IMR-90 (cell line): ENCODE results near the gene AMELX. TPM values are rescaled to one million over a fixed set of nuclear protein-coding genes. Genes with fewer than 3 reads are reported as not detected.

Experiments used
- ATAC-seq: fragments of 200-7000 bp; cut with Tn5 transposase; 2 replicates; pipeline ENCODE4 v1.9.1; 2020; ENCODE audit warnings: low read depth, mild to moderate bottlenecking, moderate library complexity
- BruUV-seq: library from RNA; stranded (reverse); fragments of 400-500 nt; replicated peaks from 2 replicates; lab custom pipeline; 2021; lab: Mats Ljungman, UMichigan
- CTCF ChIA-PET: fragments of 300-600 bp; formaldehyde crosslinking; extraction: SDS; loops from one replicate; lab custom pipeline; 2021; ENCODE audit warnings: antibody characterized with exemption; lab: Yijun Ruan, JAX
- POLR2A ChIA-PET: fragments of 300-600 bp; sonication (Branson Sonifier 250); formaldehyde crosslinking; loops from one replicate; lab custom pipeline; 2022; ENCODE audit warnings: antibody characterized with exemption; ENCODE audit not compliant: unreplicated experiment; lab: Charles Lee
- DNase-seq: peaks from one replicate; pipeline ENCODE4 v3.0.0; 2013
- H2AFZ ChIP-seq: replicated peaks from 2 replicates; pipeline ENCODE3; 2013; ENCODE audit warnings: low read length, mild to moderate bottlenecking; ENCODE audit not compliant: poor library complexity
- H2AK5ac ChIP-seq: 2 replicates; pipeline ENCODE4 v1.6.1; 2013; ENCODE audit warnings: low read depth, low read length, inconsistent platforms
- H2AK9ac ChIP-seq: replicated peaks from 2 replicates; pipeline ENCODE3; 2013; ENCODE audit warnings: mild to moderate bottlenecking, low read depth, low read length, moderate library complexity; ENCODE audit not compliant: poor library complexity
- H2BK120ac ChIP-seq: 2 replicates; pipeline ENCODE4 v1.6.1; 2013; ENCODE audit warnings: low read depth, low read length, inconsistent platforms
- H2BK15ac ChIP-seq: 3 replicates; pipeline ENCODE4 v1.6.1; 2013; ENCODE audit warnings: low read depth, low read length, inconsistent platforms
- H2BK20ac ChIP-seq: 2 replicates; pipeline ENCODE4 v1.6.1; 2013; ENCODE audit warnings: low read depth, mild to moderate bottlenecking, inconsistent platforms, low read length, moderate library complexity
- H2BK5ac ChIP-seq: 2 replicates; pipeline ENCODE4 v1.6.1; 2013; ENCODE audit warnings: mild to moderate bottlenecking, low read depth, low read length, inconsistent platforms; ENCODE audit not compliant: poor library complexity, severe bottlenecking
- H3K14ac ChIP-seq: replicated peaks from 2 replicates; pipeline ENCODE4 v1.6.1; 2013; ENCODE audit warnings: low read depth, low read length, inconsistent platforms
- H3K18ac ChIP-seq: 2 replicates; pipeline ENCODE4 v1.6.1; 2013; ENCODE audit warnings: low read depth, low read length, control low read depth
- H3K23ac ChIP-seq: 2 replicates; pipeline ENCODE4 v1.6.1; 2013; ENCODE audit warnings: low read depth, low read length, inconsistent platforms
- H3K27ac ChIP-seq: 2 replicates; pipeline ENCODE4 v1.5.1; 2013; ENCODE audit warnings: mild to moderate bottlenecking, control low read depth, low read length; ENCODE audit not compliant: insufficient read depth
- H3K27me3 ChIP-seq: 2 replicates; pipeline ENCODE4 v1.6.1; 2013; ENCODE audit warnings: low read length; ENCODE audit not compliant: control insufficient read depth, insufficient read depth
- H3K36me3 ChIP-seq: 2 replicates; pipeline ENCODE4 v1.6.1; 2013; ENCODE audit warnings: low read length, mixed read lengths; ENCODE audit not compliant: control insufficient read depth, insufficient read depth
- H3K4ac ChIP-seq: 2 replicates; pipeline ENCODE4 v1.6.1; 2013; ENCODE audit warnings: low read depth, low read length, inconsistent platforms
- H3K4me1 ChIP-seq: 2 replicates; pipeline ENCODE4 v1.6.1; 2013; ENCODE audit warnings: low read length, mixed read lengths; ENCODE audit not compliant: control insufficient read depth, insufficient read depth
- H3K4me2 ChIP-seq: 2 replicates; pipeline ENCODE4 v1.6.1; 2013; ENCODE audit warnings: low read depth, mild to moderate bottlenecking, control low read depth, low read length, moderate library complexity
- H3K4me3 ChIP-seq: 2 replicates; pipeline ENCODE4 v1.5.1; 2013; ENCODE audit warnings: low read depth, mild to moderate bottlenecking, control low read depth, low read length, moderate library complexity; ENCODE audit not compliant: insufficient read depth
- H3K56ac ChIP-seq: 2 replicates; pipeline ENCODE4 v1.6.1; 2013; ENCODE audit warnings: low read length, inconsistent platforms; ENCODE audit not compliant: insufficient read depth; ENCODE audit errors: extremely low read depth
- H3K79me1 ChIP-seq, 2 experiments: 2 replicates each; pipeline ENCODE4 v1.6.1; 2013; ENCODE audit warnings: low read length in 2 of 2, inconsistent platforms in 1 of 2, low read depth in 1 of 2
- H3K9ac ChIP-seq: 2 replicates; pipeline ENCODE4 v1.6.1; 2013; ENCODE audit warnings: low read depth, low read length, control low read depth
- H3K9me1 ChIP-seq: 2 replicates; pipeline ENCODE4 v1.6.1; 2013; ENCODE audit warnings: low read length, inconsistent platforms; ENCODE audit not compliant: insufficient read depth
- H3K9me3 ChIP-seq: 2 replicates; pipeline ENCODE4 v1.6.1; 2013; ENCODE audit warnings: low read length; ENCODE audit not compliant: control insufficient read depth, insufficient read depth
- H4K20me1 ChIP-seq: 2 replicates; pipeline ENCODE4 v1.6.1; 2013; ENCODE audit warnings: low read length, inconsistent platforms; ENCODE audit not compliant: insufficient read depth
- H4K5ac ChIP-seq: 2 replicates; pipeline ENCODE4 v1.6.1; 2013; ENCODE audit warnings: mild to moderate bottlenecking, low read depth, low read length, control low read depth
- H4K8ac ChIP-seq, 2 experiments: 2 replicates each; pipeline ENCODE4 v1.6.1; 2013; ENCODE audit warnings: low read depth in 2 of 2, low read length in 2 of 2, control low read depth in 1 of 2, inconsistent platforms in 1 of 2
- H4K91ac ChIP-seq: 2 replicates; pipeline ENCODE4 v1.6.1; 2013; ENCODE audit warnings: low read depth, low read length, inconsistent platforms; ENCODE audit not compliant: insufficient read depth
- CEBPB ChIP-seq: IDR thresholded peaks from 2 replicates; pipeline ENCODE4 v1.6.1; 2012; ENCODE audit warnings: low read depth, low read length, improper control_type of control experiment
- FOS ChIP-seq: fragments of 150-350 bp; IDR thresholded peaks from 2 replicates; pipeline ENCODE4 v1.6.1; 2016; ENCODE audit warnings: low read depth, low read length
- POLR2A ChIP-seq: IDR thresholded peaks from 2 replicates; pipeline ENCODE4 v1.6.1; 2012; ENCODE audit warnings: mild to moderate bottlenecking, low read depth, low read length
- RFX5 ChIP-seq: IDR thresholded peaks from 2 replicates; pipeline ENCODE4 v1.8.0; 2012; ENCODE audit warnings: low read depth, mild to moderate bottlenecking, low read length, moderate library complexity
- SMC3 ChIP-seq: fragments of 150-350 bp; IDR thresholded peaks from 2 replicates; pipeline ENCODE4 v1.6.1; 2016; ENCODE audit warnings: low read depth, mild to moderate bottlenecking, antibody characterized with exemption, low read length, moderate library complexity
- whole genome bisulfite sequencing, 2 experiments: methylation state at CpG; one replicate each; pipeline versions ENCODE4 v1.1.5 to v1.1.7; 2013; ENCODE audit warnings: missing lambda C conversion rate in 2 of 2; ENCODE audit not compliant: insufficient read length in 1 of 2; ENCODE audit errors: extremely low coverage in 2 of 2; 5-methylcytosine and 5-hydroxymethylcytosine counted together
- dilution Hi-C: fragments of 300-500 bp; cut with HindIII; formaldehyde crosslinking; loops from one replicate; pipeline ENCODE4 v1.14.3; 2018; ENCODE audit warnings: low sequenced_read_pairs; ENCODE audit not compliant: unreplicated experiment
- in situ Hi-C: fragments of 300-500 bp; cut with MboI; formaldehyde crosslinking; loops from 3 replicates; pipeline ENCODE4 v1.14.3; 2019; ENCODE audit warnings: low sequenced_read_pairs, inconsistent platforms, mixed read lengths
- intact Hi-C: fragments of 100-400 bp; cut with micrococcal nuclease; formaldehyde crosslinking; loops from 2 replicates; pipeline ENCODE4 v1.10.0; 2022
- polyA plus RNA-seq, 3 experiments: library from polyadenylated mRNA; depleted of rRNA; stranded (reverse); fragments of >200 nt; gene quantifications; 2 replicates each; pipeline ENCODE4 v1.2.3, GENCODE V29; 2012; ENCODE audit warnings: low replicate concordance in 1 of 3
- total RNA-seq: library from RNA; depleted of rRNA; stranded (reverse); fragments of >200 nt; gene quantifications from 2 replicates; pipeline ENCODE4 v1.2.3, GENCODE V29; 2012
- TF ChIP-seq, protein P1 (sequence below): fragments of 150-350 bp; IDR thresholded peaks from 2 replicates; pipeline ENCODE4 v1.6.1; 2016; ENCODE audit warnings: low read depth, mild to moderate bottlenecking, low read length, moderate library complexity, borderline replicate concordance
- TF ChIP-seq, protein P2 (sequence below): fragments of 150-350 bp; IDR thresholded peaks from 2 replicates; pipeline ENCODE4 v1.6.1; 2017; ENCODE audit warnings: mild to moderate bottlenecking, antibody characterized with exemption, low read length, low read depth

Gene AMELX
- total and polyA plus RNA-seq, 2 of the 4 experiments (the other 2 are of a cell fraction): not detected

DNA sequence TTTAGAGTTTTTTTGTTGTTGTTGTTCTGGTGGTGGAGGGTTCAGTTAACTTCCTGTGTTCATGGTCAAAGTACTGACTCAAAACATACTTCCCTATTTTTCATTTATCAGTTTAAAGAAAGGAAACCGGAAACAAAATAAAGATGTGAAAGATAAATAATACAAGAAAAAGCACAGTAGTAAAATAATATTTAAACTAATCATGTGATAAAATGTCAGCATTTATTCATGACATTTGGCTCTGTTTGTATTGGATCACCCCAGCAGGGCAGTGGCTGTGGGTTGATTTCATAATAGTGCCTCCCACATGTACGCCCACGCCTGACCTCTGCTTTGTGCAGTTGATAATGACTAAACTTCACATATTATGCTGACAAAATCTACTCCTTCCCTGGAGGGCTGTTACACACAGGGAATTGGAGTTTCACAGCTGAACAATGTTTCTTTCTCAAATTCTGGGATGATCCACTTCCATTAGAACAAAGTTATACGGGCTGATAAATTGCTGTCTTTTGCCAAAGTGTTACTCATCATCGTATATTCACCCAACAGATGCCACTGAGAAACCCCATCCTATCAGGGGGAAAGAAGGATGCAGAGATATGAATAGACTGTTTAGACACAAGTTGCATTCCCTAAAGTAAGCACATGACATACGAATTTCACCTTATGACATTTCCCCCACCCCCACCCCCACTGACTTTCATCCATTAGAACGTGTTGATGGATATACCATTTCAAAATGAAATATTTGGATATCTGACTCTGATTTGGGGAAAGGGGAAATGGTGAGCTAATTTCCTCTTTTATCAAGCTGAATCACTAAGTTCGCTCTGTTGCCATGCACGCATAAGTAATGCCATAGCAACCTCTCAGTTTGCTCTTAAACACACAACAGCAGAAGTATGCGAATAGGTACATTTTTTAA, 48.3 kb downstream of the AMELX start:
- Histone ChIP-seq H3K36me3 (no peaks in the 10 kb centered on the region; the same call in 1 of the 2 replicates), H2BK15ac (no peak overlapping the region), H2BK120ac (no peak overlapping the region), H3K4me3 (no peak overlapping the region), H3K18ac (no peak overlapping the region), H3K79me1 (no peaks in the 10 kb centered on the region), H3K9ac (no peak overlapping the region), H2AK5ac (no peak overlapping the region), H3K56ac (no peak overlapping the region), H3K9me3 (no peaks in the 10 kb centered on the region), H3K14ac (no peak overlapping the region), H2AFZ (no peak overlapping the region), H3K23ac (no peak overlapping the region), H3K9me1 (no peaks in the 10 kb centered on the region), H4K5ac (no peak overlapping the region), H4K8ac (no peak overlapping the region), H3K27ac (no peak overlapping the region), H3K27me3 (no peaks in the 10 kb centered on the region), H4K91ac (no peak overlapping the region), H3K4me2 (peak overlapping the region; percentile 9; the same call in 1 of the 2 replicates), H4K20me1 (no peaks in the 10 kb centered on the region), H3K4me1 (no peaks in the 10 kb centered on the region), H2BK20ac (no peak overlapping the region), H2AK9ac (no peak overlapping the region), H2BK5ac (no peak overlapping the region), H3K4ac (no peak overlapping the region)
- intact Hi-C loops: no loop called here
- TF ChIP-seq, protein P1, sequence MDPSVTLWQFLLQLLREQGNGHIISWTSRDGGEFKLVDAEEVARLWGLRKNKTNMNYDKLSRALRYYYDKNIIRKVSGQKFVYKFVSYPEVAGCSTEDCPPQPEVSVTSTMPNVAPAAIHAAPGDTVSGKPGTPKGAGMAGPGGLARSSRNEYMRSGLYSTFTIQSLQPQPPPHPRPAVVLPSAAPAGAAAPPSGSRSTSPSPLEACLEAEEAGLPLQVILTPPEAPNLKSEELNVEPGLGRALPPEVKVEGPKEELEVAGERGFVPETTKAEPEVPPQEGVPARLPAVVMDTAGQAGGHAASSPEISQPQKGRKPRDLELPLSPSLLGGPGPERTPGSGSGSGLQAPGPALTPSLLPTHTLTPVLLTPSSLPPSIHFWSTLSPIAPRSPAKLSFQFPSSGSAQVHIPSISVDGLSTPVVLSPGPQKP: no peak
- TF ChIP-seq RFX5 (no peak), SMC3 (no peak), CEBPB (peak; percentile 82), POLR2A (no peak), FOS (0 out of 2 replicates have a peak, but pooled peaks have one; percentile 12)
- TF ChIP-seq, protein P2, sequence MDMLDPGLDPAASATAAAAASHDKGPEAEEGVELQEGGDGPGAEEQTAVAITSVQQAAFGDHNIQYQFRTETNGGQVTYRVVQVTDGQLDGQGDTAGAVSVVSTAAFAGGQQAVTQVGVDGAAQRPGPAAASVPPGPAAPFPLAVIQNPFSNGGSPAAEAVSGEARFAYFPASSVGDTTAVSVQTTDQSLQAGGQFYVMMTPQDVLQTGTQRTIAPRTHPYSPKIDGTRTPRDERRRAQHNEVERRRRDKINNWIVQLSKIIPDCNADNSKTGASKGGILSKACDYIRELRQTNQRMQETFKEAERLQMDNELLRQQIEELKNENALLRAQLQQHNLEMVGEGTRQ: no peak
- dilution Hi-C loops: no loop called here
- ChIA-PET POLR2A (no interaction called here), CTCF (no interaction called here)
- BruUV-seq: no TSS peak
- DNase-seq (peak; percentile 79), ATAC-seq (peak; percentile 90)
- no CpG with 5 or more reads among the region's 10 CpGs for WGBS, 2 experiments
- in situ Hi-C loops: no loop called here
